ENCODE results near the gene SH3RF3. TPM values are rescaled to one million over a fixed set of nuclear protein-coding genes. Genes with fewer than 3 reads are reported as not detected.
A peak's percentile ranks its signal among the peaks of the same experiment; 100 is the strongest.

SH3RF3 gene
- total and polyA plus RNA-seq, 10 of the 15 experiments (the other 5 are each of a cell fraction or from before 2014, with no cell fraction given), result 0.08 to 8.8 (median 2.3) TPM

DNA sequence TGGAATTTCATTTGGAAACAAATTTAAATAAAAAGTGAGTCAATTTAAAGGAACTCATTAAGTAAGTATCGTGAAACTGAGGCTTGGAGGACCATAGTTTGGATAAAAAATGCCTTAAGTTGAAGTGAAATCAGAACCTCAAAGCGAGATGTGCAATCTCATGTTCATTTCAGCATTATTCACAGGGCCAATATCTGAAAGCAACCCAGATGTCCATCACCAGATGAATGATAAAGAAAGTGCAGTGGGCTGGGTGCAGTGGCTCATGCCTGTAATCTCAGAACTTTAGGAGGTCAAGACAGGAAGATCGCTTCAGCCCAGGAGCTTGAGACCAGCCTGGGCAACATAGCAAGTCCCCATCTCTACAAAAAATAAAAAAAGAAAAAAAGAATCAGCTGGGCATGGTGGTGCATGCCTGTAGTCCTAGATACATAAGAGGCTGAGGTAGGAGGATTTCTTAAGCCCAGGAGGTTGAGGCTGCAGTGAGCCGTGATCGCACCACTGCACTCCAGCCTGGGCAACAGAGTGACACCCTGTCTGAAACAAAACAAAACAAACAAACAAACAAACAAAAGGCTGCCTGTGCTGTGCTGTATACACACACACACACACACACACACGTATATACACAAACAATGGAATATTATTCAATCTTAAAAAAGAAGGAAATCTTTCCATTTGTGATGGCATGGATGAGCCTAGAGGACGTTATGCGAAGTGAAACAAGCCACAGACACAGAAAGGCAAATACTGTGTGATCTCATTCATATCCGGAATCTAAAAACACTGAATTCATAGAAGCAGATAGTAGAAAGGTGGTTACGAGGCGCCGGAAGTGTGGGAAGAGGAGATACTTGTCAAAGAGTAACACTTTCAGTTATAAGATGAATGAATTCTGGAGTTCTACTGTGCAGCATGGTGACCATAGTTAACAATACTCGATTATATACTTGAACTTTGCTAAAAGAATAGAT, 14.5 kb downstream of the SH3RF3 start (continued):
- TF ChIP-seq, protein P1, sequence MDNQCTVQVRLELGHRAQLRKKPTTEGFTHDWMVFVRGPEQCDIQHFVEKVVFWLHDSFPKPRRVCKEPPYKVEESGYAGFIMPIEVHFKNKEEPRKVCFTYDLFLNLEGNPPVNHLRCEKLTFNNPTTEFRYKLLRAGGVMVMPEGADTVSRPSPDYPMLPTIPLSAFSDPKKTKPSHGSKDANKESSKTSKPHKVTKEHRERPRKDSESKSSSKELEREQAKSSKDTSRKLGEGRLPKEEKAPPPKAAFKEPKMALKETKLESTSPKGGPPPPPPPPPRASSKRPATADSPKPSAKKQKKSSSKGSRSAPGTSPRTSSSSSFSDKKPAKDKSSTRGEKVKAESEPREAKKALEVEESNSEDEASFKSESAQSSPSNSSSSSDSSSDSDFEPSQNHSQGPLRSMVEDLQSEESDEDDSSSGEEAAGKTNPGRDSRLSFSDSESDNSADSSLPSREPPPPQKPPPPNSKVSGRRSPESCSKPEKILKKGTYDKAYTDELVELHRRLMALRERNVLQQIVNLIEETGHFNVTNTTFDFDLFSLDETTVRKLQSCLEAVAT (IDR thresholded peaks at IDR 0.05), result 0 out of 2 replicates have a peak, but pooled peaks have one; percentile 27
- TF ChIP-seq HCFC1 (IDR thresholded peaks at IDR 0.05; ENCODE audit: low read length) (no peak), TCF12 (IDR thresholded peaks at IDR 0.05; ENCODE audit: low read depth, low read length) (0 out of 2 replicates have a peak, but pooled peaks have one; percentile 7), CEBPB (IDR thresholded peaks at IDR 0.05; ENCODE audit: borderline replicate concordance in 1 of 2, low read depth in 2 of 2, low read length in 2 of 2) (peak in 1 of 2 experiments; percentile 42; a peak in 1 of 4 replicates), PAX8 (IDR thresholded peaks at IDR 0.05) (no peak), SP1 (IDR thresholded peaks at IDR 0.05; ENCODE audit: low read depth, low read length) (no peak), SREBF2 (IDR thresholded peaks at IDR 0.05; ENCODE audit: low read length) (no peak), NFYA (IDR thresholded peaks at IDR 0.05; ENCODE audit: borderline replicate concordance, low read depth, low read length) (no peak), EZH2 (IDR thresholded peaks at IDR 0.05; ENCODE audit: borderline replicate concordance, control insufficient read depth, low read depth, low read length) (no peak), SUZ12 (IDR thresholded peaks at IDR 0.05; ENCODE audit: unreplicated experiment) (no peak), NR2C2 (IDR thresholded peaks at IDR 0.05; ENCODE audit: borderline replicate concordance, control insufficient read depth, insufficient read length, low read depth) (no peak), CHD1 (IDR thresholded peaks at IDR 0.05; ENCODE audit: low read depth, low read length) (no peak), IKZF2 (IDR thresholded peaks at IDR 0.05) (peak; percentile 87 to 90), ZNF217 (IDR thresholded peaks at IDR 0.05) (peak; percentile 74; the same call in 1 of the 2 replicates), STAT1 (conservative IDR thresholded peaks at IDR 0.05) (no peak), BACH1 (IDR thresholded peaks at IDR 0.05; ENCODE audit: borderline replicate concordance) (no peak), JUNB (IDR thresholded peaks at IDR 0.05) (peak; percentile 87), EP300 (IDR thresholded peaks at IDR 0.05; ENCODE audit: borderline replicate concordance in 1 of 2, control insufficient read depth in 1 of 2, low read depth in 2 of 2, low read length in 2 of 2) (peak; percentile 56 to 80; a peak in 3 of 4 replicates), MEF2A (IDR thresholded peaks at IDR 0.05; ENCODE audit: insufficient read depth, low read depth, low read length) (peak; percentile 84)
- TF ChIP-seq, protein P2, sequence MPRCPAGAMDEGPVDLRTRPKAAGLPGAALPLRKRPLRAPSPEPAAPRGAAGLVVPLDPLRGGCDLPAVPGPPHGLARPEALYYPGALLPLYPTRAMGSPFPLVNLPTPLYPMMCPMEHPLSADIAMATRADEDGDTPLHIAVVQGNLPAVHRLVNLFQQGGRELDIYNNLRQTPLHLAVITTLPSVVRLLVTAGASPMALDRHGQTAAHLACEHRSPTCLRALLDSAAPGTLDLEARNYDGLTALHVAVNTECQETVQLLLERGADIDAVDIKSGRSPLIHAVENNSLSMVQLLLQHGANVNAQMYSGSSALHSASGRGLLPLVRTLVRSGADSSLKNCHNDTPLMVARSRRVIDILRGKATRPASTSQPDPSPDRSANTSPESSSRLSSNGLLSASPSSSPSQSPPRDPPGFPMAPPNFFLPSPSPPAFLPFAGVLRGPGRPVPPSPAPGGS (IDR thresholded peaks at IDR 0.05; ENCODE audit: borderline replicate concordance, insufficient read depth, low read depth, low read length, poor library complexity, severe bottlenecking), result peak; percentile 63
- TF ChIP-seq, protein P3, sequence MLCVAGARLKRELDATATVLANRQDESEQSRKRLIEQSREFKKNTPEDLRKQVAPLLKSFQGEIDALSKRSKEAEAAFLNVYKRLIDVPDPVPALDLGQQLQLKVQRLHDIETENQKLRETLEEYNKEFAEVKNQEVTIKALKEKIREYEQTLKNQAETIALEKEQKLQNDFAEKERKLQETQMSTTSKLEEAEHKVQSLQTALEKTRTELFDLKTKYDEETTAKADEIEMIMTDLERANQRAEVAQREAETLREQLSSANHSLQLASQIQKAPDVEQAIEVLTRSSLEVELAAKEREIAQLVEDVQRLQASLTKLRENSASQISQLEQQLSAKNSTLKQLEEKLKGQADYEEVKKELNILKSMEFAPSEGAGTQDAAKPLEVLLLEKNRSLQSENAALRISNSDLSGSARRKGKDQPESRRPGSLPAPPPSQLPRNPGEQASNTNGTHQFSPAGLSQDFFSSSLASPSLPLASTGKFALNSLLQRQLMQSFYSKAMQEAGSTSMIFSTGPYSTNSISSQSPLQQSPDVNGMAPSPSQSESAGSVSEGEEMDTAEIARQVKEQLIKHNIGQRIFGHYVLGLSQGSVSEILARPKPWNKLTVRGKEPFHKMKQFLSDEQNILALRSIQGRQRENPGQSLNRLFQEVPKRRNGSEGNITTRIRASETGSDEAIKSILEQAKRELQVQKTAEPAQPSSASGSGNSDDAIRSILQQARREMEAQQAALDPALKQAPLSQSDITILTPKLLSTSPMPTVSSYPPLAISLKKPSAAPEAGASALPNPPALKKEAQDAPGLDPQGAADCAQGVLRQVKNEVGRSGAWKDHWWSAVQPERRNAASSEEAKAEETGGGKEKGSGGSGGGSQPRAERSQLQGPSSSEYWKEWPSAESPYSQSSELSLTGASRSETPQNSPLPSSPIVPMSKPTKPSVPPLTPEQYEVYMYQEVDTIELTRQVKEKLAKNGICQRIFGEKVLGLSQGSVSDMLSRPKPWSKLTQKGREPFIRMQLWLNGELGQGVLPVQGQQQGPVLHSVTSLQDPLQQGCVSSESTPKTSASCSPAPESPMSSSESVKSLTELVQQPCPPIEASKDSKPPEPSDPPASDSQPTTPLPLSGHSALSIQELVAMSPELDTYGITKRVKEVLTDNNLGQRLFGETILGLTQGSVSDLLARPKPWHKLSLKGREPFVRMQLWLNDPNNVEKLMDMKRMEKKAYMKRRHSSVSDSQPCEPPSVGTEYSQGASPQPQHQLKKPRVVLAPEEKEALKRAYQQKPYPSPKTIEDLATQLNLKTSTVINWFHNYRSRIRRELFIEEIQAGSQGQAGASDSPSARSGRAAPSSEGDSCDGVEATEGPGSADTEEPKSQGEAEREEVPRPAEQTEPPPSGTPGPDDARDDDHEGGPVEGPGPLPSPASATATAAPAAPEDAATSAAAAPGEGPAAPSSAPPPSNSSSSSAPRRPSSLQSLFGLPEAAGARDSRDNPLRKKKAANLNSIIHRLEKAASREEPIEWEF (IDR thresholded peaks at IDR 0.05; ENCODE audit: insufficient replicate concordance, low read depth, low read length), result peak; percentile 58

Data from GM12878 (cell line).